GM12872 (cell line): ENCODE results near the gene RSPRY1.

Experiments
- CTCF ChIP-seq: IDR thresholded peaks from 3 replicates; pipeline ENCODE4 v1.5.1; 2011; ENCODE audit warnings: low read depth, mild to moderate bottlenecking, low read length, moderate library complexity; ENCODE audit not compliant: insufficient read depth

The RSPRY1 gene

GRCh38 chr16:57185945-57186871 lies at the start of gene RSPRY1, which contains the start of gene PSME3IP1:
RSPRY1 (plus strand) TSS chr16:57186329; CDS start chr16:57204659, 18,330 bp downstream.
PSME3IP1 (minus strand) TSS chr16:57186039; CDS start chr16:57173854, 12,185 bp downstream.
- no peak for TF ChIP-seq CTCF

DNA sequence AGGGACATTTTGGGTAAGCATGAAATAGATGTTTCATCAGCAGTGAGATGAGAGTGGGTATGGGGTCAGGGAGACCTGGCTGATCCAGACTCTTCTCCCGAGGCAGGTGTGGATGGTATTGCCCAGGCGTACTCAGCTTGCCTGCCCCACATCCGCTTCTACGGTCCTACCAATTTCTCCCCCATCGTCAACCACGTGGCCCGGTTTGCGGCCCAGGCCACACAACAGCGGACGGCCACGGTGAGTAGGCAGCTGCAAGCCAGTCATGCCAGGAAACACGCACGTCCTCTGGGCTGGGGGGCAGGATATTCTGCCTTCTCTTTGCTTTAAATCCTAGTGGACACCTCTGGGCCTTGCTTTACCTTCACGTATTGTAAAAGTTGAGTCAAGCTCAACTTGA lies 49.1 kb upstream of the RSPRY1 start:
- no peak for TF ChIP-seq CTCF

GRCh38 chr16:57137566-57138273 lies 48.4 kb upstream of the RSPRY1 start:
- TF ChIP-seq CTCF: no peak

- TF ChIP-seq CTCF: no peak
These were observed 47.7 kb upstream of the RSPRY1 start for GRCh38 chr16:57138281-57138935.

DNA sequence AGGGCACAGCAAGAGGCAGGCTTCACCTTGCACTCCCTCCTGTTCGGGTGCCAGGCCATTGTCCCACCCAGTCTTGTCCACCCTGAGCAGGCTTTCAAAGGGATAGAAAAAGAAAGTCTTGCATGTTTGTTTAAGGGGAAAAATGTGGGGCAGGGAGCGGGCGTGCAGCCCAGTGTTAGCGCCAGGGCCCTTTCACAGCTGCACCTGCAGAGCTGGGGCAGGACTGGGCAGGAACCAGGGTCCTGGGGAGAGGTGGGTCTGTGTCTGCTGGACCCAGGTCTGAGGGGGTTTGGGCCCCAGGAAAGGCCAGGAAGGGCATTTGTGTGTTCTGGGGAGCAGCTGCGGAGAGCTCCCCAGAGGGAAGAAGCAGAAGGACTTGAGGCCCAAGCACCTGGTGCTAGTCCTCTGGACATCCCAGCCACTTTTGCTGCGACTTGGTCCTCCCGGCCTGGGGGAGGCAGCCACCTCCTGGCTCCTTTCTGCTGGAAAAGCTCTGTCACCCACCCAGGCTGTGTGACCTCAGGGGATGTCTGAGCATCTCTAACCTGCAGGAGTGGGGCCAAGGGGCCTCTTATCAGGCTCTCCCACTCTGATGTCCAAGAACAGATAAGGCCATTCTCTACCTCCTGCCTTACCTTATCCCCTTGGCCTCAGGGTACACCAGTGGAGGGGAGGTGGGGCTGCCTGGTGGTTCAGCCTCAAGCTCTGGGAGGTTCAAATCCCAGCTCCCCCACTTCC lies 45.0 kb upstream of the RSPRY1 start:
- no peak for TF ChIP-seq CTCF

DNA sequence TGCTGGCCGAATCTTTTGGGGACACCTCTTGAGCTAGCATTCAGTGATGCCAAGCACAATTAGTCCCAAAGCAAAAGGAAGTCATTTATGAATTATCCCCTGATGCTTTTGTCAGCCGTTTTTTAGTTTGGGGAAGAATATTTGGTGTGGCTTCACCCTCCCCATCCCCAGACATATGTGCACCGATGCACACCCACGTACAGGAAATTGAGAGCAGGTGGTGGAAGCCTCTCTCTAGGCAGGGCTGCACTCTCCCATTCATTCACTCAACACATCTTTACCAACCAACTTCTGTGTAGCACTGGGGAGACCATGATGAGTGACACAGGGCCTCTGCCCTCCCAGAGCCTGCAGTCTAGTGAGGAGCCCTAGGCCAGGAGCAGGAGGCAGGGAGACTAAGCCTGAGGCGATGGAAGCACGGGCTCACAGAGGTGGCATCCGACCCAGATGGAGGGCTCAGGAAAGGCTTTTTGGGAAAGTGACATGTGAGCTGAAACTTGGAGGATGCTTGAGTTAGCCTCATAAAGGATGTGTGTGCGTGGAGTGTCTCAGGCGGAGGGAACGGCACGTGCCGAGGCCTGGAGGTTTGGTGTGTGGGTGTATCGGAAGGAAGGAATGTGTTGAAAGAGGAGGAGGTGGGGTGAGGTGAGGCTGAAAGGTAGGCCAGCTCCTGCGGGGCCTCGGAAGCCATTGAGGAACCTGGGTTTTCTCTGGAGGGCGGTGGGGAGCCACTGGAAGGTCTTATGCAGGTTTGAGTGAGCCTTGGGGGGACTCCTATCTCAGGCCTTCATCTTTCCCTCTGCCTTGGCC lies 44.1 kb upstream of the RSPRY1 start:
- TF ChIP-seq CTCF: no peak
